OCI-LY7 (cell line): Measurements from ENCODE around the gene OR2B2. TPM values are rescaled to one million over a fixed set of nuclear protein-coding genes. Genes with fewer than 3 reads are reported as not detected.

Experiments
- BruUV-seq: library from RNA; stranded (reverse); fragments of 400-500 nt; replicated peaks from 2 replicates; lab custom pipeline; 2021; lab: Mats Ljungman, UMichigan
- CTCF ChIA-PET: fragments of 300-600 bp; sonication (Branson Sonifier 250); formaldehyde crosslinking; loops from one replicate; lab custom pipeline; 2022; ENCODE audit warnings: antibody characterized with exemption; ENCODE audit not compliant: unreplicated experiment; lab: Charles Lee
- POLR2A ChIA-PET: fragments of 300-600 bp; sonication (Branson Sonifier 250); formaldehyde crosslinking; loops from one replicate; lab custom pipeline; 2022; ENCODE audit warnings: antibody characterized with exemption; lab: Charles Lee
- DNase-seq: peaks from one replicate; pipeline ENCODE4 v3.0.0-alpha.2; 2015; ENCODE audit warnings: low spot score
- H2AFZ ChIP-seq: fragments of 200-600 bp; sonication (generic), shearing (Covaris generic); 2 replicates; pipeline ENCODE4 v1.6.1; 2014; ENCODE audit warnings: mild to moderate bottlenecking, antibody characterized with exemption, low read length, moderate library complexity
- H3K27ac ChIP-seq: fragments of 200-600 bp; sonication (generic); 2 replicates; pipeline ENCODE4 v1.5.1; 2014; ENCODE audit warnings: mixed run types, low read depth, mild to moderate bottlenecking, moderate library complexity, low read length, inconsistent platforms; ENCODE audit not compliant: poor library complexity, severe bottlenecking
- H3K36me3 ChIP-seq: fragments of 200-600 bp; sonication (generic); 2 replicates; pipeline ENCODE4 v1.6.1; 2014; ENCODE audit warnings: mild to moderate bottlenecking, antibody characterized with exemption, low read length, moderate library complexity, mixed read lengths; ENCODE audit not compliant: insufficient read depth
- H3K4me1 ChIP-seq: fragments of 200-600 bp; sonication (generic); 2 replicates; pipeline ENCODE4 v1.5.1; 2014; ENCODE audit warnings: mild to moderate bottlenecking, low read length; ENCODE audit not compliant: insufficient read depth, poor library complexity, severe bottlenecking
- H3K4me2 ChIP-seq: fragments of 200-600 bp; sonication (generic); 2 replicates; pipeline ENCODE4 v1.6.1; 2014; ENCODE audit warnings: mild to moderate bottlenecking, low read length
- H3K4me3 ChIP-seq: fragments of 200-600 bp; sonication (generic); 2 replicates; pipeline ENCODE4 v1.5.1; 2014; ENCODE audit warnings: mild to moderate bottlenecking, low read depth, low read length; ENCODE audit not compliant: poor library complexity, severe bottlenecking
- H3K79me2 ChIP-seq: fragments of 200-600 bp; sonication (generic); 2 replicates; pipeline ENCODE4 v1.6.1; 2016; ENCODE audit warnings: low read depth, mild to moderate bottlenecking, low read length, moderate library complexity, mixed read lengths; ENCODE audit not compliant: insufficient read depth
- H3K9me2 ChIP-seq: fragments of 200-600 bp; sonication (generic); 2 replicates; pipeline ENCODE4 v1.6.1; 2016; ENCODE audit warnings: mild to moderate bottlenecking, low read length, mixed read lengths; ENCODE audit not compliant: insufficient read depth
- H3K9me3 ChIP-seq: fragments of 200-600 bp; sonication (generic); 2 replicates; pipeline ENCODE4 v1.6.1; 2014; ENCODE audit warnings: mild to moderate bottlenecking, mixed run types, low read length, mixed read lengths
- H4K20me1 ChIP-seq: fragments of 200-600 bp; sonication (generic); 2 replicates; pipeline ENCODE4 v1.6.1; 2014; ENCODE audit warnings: mild to moderate bottlenecking, antibody characterized with exemption, low read length, moderate library complexity, mixed read lengths; ENCODE audit not compliant: insufficient read depth
- CTCF ChIP-seq: fragments of 200-600 bp; sonication (generic); conservative IDR thresholded peaks from 2 replicates; pipeline ENCODE4 v1.5.1; 2014; ENCODE audit warnings: mild to moderate bottlenecking, antibody characterized with exemption, low read length, moderate library complexity, mixed read lengths
- EZH2phosphoT487 ChIP-seq: fragments of 200-600 bp; sonication (generic); IDR thresholded peaks from 2 replicates; pipeline ENCODE4 v1.6.1; 2018; ENCODE audit warnings: low read depth, borderline replicate concordance, mild to moderate bottlenecking, mixed run types, antibody characterized with exemption, low read length, moderate library complexity, mixed read lengths
- intact Hi-C: fragments of 100-400 bp; cut with micrococcal nuclease; formaldehyde crosslinking; loops from one replicate; pipeline ENCODE4 v1.10.0; 2022; ENCODE audit not compliant: unreplicated experiment
- total RNA-seq, 2 experiments: library from RNA; depleted of rRNA in 1 of 2; stranded (reverse); fragments of >200 nt in 1 of 2; shearing (Covaris generic) in 1 of 2; gene quantifications; 2 replicates each; pipeline ENCODE4 v1.2.3, GENCODE V29; 2014 to 2022

The OR2B2 gene
- total RNA-seq, 2 experiments from 2014 or later: not detected

- H4K20me1 ChIP-seq: no peaks in the 10 kb centered on the region
- DNase-seq: peak; percentile 78
- no peaks in the 10 kb centered on the region for H3K9me3 ChIP-seq
- ChIA-PET POLR2A (interaction anchor here (0.6 to 27.1 kb wide), 31 partner anchors 8 to 1846 kb away, joined by 3 to 1237 read pairs (median 7); a partner anchor contains a TSS), CTCF (no interaction called here)
- no peak for TF ChIP-seq EZH2phosphoT487
- no peak for TF ChIP-seq CTCF
- no peaks in the 10 kb centered on the region for H3K79me2 ChIP-seq
- H3K36me3 ChIP-seq: no peaks in the 10 kb centered on the region
- intact Hi-C loops: loop anchor here (1.0 to 5.0 kb wide), 4 partner anchors 18 to 1655 kb away; a partner anchor contains a TSS
- H3K4me1 ChIP-seq: peaks cover 69% of the 10 kb centered on the region
- no peaks in the 10 kb centered on the region for H3K9me2 ChIP-seq
- H3K4me2 ChIP-seq: peak overlapping the region; percentile 97
- TSS peak; percentile 75 for BruUV-seq
- no peak overlapping the region for H2AFZ ChIP-seq
- H3K4me3 ChIP-seq: peak overlapping the region; percentile 69
- H3K27ac ChIP-seq: peak overlapping the region; percentile 99
Measured at GRCh38 chr6:27872642-27873020, 39.6 kb downstream of the OR2B2 start.

- no peak overlapping the region for H2AFZ ChIP-seq
- H3K27ac ChIP-seq: peak overlapping the region; percentile 99
- peaks cover 71% of the 10 kb centered on the region for H3K4me1 ChIP-seq
- peak overlapping the region; percentile 69 for H3K4me3 ChIP-seq
- TSS peak; percentile 92 for BruUV-seq
- POLR2A ChIA-PET: interaction anchor here (0.6 to 27.1 kb wide), 32 partner anchors 8 to 1846 kb away, joined by 3 to 1237 read pairs (median 7); a partner anchor contains a TSS
- TF ChIP-seq EZH2phosphoT487 (no peak), CTCF (peak; percentile 44)
- no peaks in the 10 kb centered on the region for H3K36me3 ChIP-seq
- H4K20me1 ChIP-seq: no peaks in the 10 kb centered on the region
- H3K9me2 ChIP-seq: no peaks in the 10 kb centered on the region
- no peaks in the 10 kb centered on the region for H3K79me2 ChIP-seq
- CTCF ChIA-PET: no interaction called here
- DNase-seq: peak; percentile 95
- peak overlapping the region; percentile 97 for H3K4me2 ChIP-seq
- intact Hi-C loops: loop anchor here (2.0 to 5.0 kb wide), 4 partner anchors 57 to 1671 kb away; a partner anchor contains a TSS
- no peaks in the 10 kb centered on the region for H3K9me3 ChIP-seq
Measured at GRCh38 chr6:27871924-27872638, 40.1 kb downstream of the OR2B2 start.
